Neural crest cell (in vitro differentiated cells): ENCODE measurements around the gene CANT1. TPM values are rescaled to one million over a fixed set of nuclear protein-coding genes. Genes with fewer than 3 reads are reported as not detected.

Experiments
- DNase-seq: peaks from one replicate; pipeline ENCODE4 v3.0.0; 2021; ENCODE audit warnings: low read depth, mixed read lengths, low spot score
- H3K27ac Mint-ChIP-seq: one replicate; pipeline ENCODE4 v1.8.0; 2021; ENCODE audit warnings: mild to moderate bottlenecking, mixed read lengths; ENCODE audit not compliant: unreplicated experiment
- H3K27me3 Mint-ChIP-seq: 2 replicates; pipeline ENCODE4 v1.8.0; 2021; ENCODE audit warnings: low read depth, mild to moderate bottlenecking, mixed read lengths
- H3K36me3 Mint-ChIP-seq: 2 replicates; pipeline ENCODE4 v1.8.0; 2021; ENCODE audit warnings: low read depth, mild to moderate bottlenecking, mixed read lengths
- H3K4me1 Mint-ChIP-seq: 2 replicates; pipeline ENCODE4 v1.8.0; 2021; ENCODE audit warnings: mixed read lengths
- H3K4me3 Mint-ChIP-seq: one replicate; pipeline ENCODE4 v1.8.0; 2021; ENCODE audit warnings: mild to moderate bottlenecking, mixed read lengths
- H3K9me3 Mint-ChIP-seq: 2 replicates; pipeline ENCODE4 v1.8.0; 2021; ENCODE audit warnings: mixed read lengths
- CTCF ChIP-seq: fragments of 200-600 bp; sonication (generic); conservative IDR thresholded peaks from 2 replicates; pipeline ENCODE4 v1.5.0; 2021; ENCODE audit warnings: antibody characterized with exemption, mild to moderate bottlenecking
- total RNA-seq: library from RNA; stranded (reverse); gene quantifications from 2 replicates; pipeline ENCODE4 v1.2.1, GENCODE V29; 2021

The CANT1 gene
- total RNA-seq, 1 donor from 2014 or later: 63.8 TPM

- H3K9me3 Mint-ChIP-seq: no peaks in the 10 kb centered on the region
- H3K4me1 Mint-ChIP-seq: peaks cover 15% of the 10 kb centered on the region
- no peaks in the 10 kb centered on the region for H3K27me3 Mint-ChIP-seq
- no peak for TF ChIP-seq CTCF
- H3K27ac Mint-ChIP-seq: peak overlapping the region; percentile 36
- no peaks in the 10 kb centered on the region for H3K36me3 Mint-ChIP-seq
- H3K4me3 Mint-ChIP-seq: no peak overlapping the region
- no peak for DNase-seq
These were observed 37.0 kb downstream of the CANT1 start for GRCh38 chr17:78972507-78973105.

- H3K27me3 Mint-ChIP-seq: no peaks in the 10 kb centered on the region
- TF ChIP-seq CTCF: no peak
- H3K9me3 Mint-ChIP-seq: no peaks in the 10 kb centered on the region
- H3K4me3 Mint-ChIP-seq: no peak overlapping the region
- no peaks in the 10 kb centered on the region for H3K36me3 Mint-ChIP-seq
- no peak for DNase-seq
- peaks cover 15% of the 10 kb centered on the region for H3K4me1 Mint-ChIP-seq
- H3K27ac Mint-ChIP-seq: peak overlapping the region; percentile 95
These were observed 37.6 kb downstream of the CANT1 start for GRCh38 chr17:78971756-78972506.

GRCh38 chr17:78970834-78971755, 38.5 kb downstream of the CANT1 start:
- DNase-seq: peak; percentile 91
- TF ChIP-seq CTCF: peak; percentile 95
- Mint-ChIP-seq H3K27ac (peak overlapping the region; percentile 95), H3K4me1 (peaks cover 15% of the 10 kb centered on the region), H3K36me3 (no peaks in the 10 kb centered on the region), H3K4me3 (no peak overlapping the region), H3K27me3 (no peaks in the 10 kb centered on the region), H3K9me3 (no peaks in the 10 kb centered on the region)

- no peak for TF ChIP-seq CTCF
- no peak overlapping the region for H3K27ac Mint-ChIP-seq
- H3K27me3 Mint-ChIP-seq: no peaks in the 10 kb centered on the region
- no peak for DNase-seq
- no peaks in the 10 kb centered on the region for H3K9me3 Mint-ChIP-seq
- H3K36me3 Mint-ChIP-seq: no peaks in the 10 kb centered on the region
- no peak overlapping the region for H3K4me3 Mint-ChIP-seq
- peaks cover 10% of the 10 kb centered on the region for H3K4me1 Mint-ChIP-seq
These were observed 39.7 kb downstream of the CANT1 start for GRCh38 chr17:78969865-78970264.

GRCh38 chr17:78967782-78968362, 41.7 kb downstream of the CANT1 start:
- TF ChIP-seq CTCF: no peak
- DNase-seq: no peak
- Mint-ChIP-seq H3K4me1 (peaks cover 7% of the 10 kb centered on the region), H3K27me3 (no peaks in the 10 kb centered on the region), H3K27ac (no peak overlapping the region), H3K9me3 (no peaks in the 10 kb centered on the region), H3K36me3 (no peaks in the 10 kb centered on the region), H3K4me3 (no peak overlapping the region)
